WERI-Rb-1 (cell line): ENCODE measurements around the gene CNFN.

Experiments used
- DNase-seq: peaks from one replicate; pipeline ENCODE4 v3.0.0-alpha.2; 2020
- H3K27ac ChIP-seq: fragments of 250-450 bp; sonication (Bioruptor Pico); 2 replicates; pipeline ENCODE4 v1.5.1; 2020; ENCODE audit warnings: mild to moderate bottlenecking, moderate library complexity
- H3K27me3 ChIP-seq: fragments of 250-450 bp; sonication (Bioruptor Pico); 2 replicates; pipeline ENCODE4 v1.5.1; 2021; ENCODE audit warnings: mild to moderate bottlenecking, low read depth, moderate library complexity; ENCODE audit not compliant: insufficient read depth, severe bottlenecking
- H3K36me3 ChIP-seq: fragments of 250-450 bp; sonication (Bioruptor Pico); 2 replicates; pipeline ENCODE4 v1.5.1; 2020; ENCODE audit warnings: mild to moderate bottlenecking, moderate library complexity
- H3K4me3 ChIP-seq: 2 replicates; pipeline ENCODE4 v1.5.1; 2011; ENCODE audit warnings: low read depth, mild to moderate bottlenecking, control low read depth, low read length
- H3K9me3 ChIP-seq: fragments of 250-450 bp; sonication (Bioruptor Pico); 2 replicates; pipeline ENCODE4 v1.5.1; 2021; ENCODE audit warnings: mild to moderate bottlenecking, moderate library complexity; ENCODE audit not compliant: severe bottlenecking
- CTCF ChIP-seq: IDR thresholded peaks from 2 replicates; pipeline ENCODE4 v1.5.1; 2011; ENCODE audit warnings: low read depth, mild to moderate bottlenecking, control low read depth, inconsistent platforms, low read length

The CNFN gene

GRCh38 chr19:42369433-42370067, 20.5 kb downstream of the CNFN start:
- Histone ChIP-seq H3K36me3 (peaks cover 9% of the 10 kb centered on the region; the same call in 1 of the 2 replicates), H3K4me3 (no peak overlapping the region), H3K9me3 (no peaks in the 10 kb centered on the region), H3K27me3 (no peaks in the 10 kb centered on the region), H3K27ac (no peak overlapping the region)
- TF ChIP-seq CTCF = no peak
- no peak for DNase-seq

GRCh38 chr19:42368765-42369164, 21.3 kb downstream of the CNFN start:
- no peak for DNase-seq
- Histone ChIP-seq H3K9me3 (no peaks in the 10 kb centered on the region), H3K36me3 (peaks cover 11% of the 10 kb centered on the region), H3K27ac (no peak overlapping the region), H3K4me3 (no peak overlapping the region), H3K27me3 (no peaks in the 10 kb centered on the region)
- no peak for TF ChIP-seq CTCF

- Histone ChIP-seq H3K4me3 (no peak overlapping the region), H3K36me3 (peaks cover 15% of the 10 kb centered on the region), H3K27ac (no peak overlapping the region), H3K9me3 (no peaks in the 10 kb centered on the region), H3K27me3 (no peaks in the 10 kb centered on the region)
- TF ChIP-seq CTCF = no peak
- DNase-seq = no peak
Measured at GRCh38 chr19:42368360-42368759, 21.7 kb downstream of the CNFN start.

- Histone ChIP-seq H3K9me3 (no peaks in the 10 kb centered on the region), H3K27ac (no peak overlapping the region), H3K36me3 (peaks cover 17% of the 10 kb centered on the region), H3K27me3 (no peaks in the 10 kb centered on the region), H3K4me3 (no peak overlapping the region)
- no peak for TF ChIP-seq CTCF
- no peak for DNase-seq
Measured at GRCh38 chr19:42367929-42368328, 22.2 kb downstream of the CNFN start.

GRCh38 chr19:42366673-42367072, 23.4 kb downstream of the CNFN start:
- Histone ChIP-seq H3K4me3 (no peak overlapping the region), H3K27ac (no peak overlapping the region), H3K27me3 (no peaks in the 10 kb centered on the region), H3K9me3 (no peaks in the 10 kb centered on the region), H3K36me3 (peaks cover 17% of the 10 kb centered on the region)
- no peak for DNase-seq
- TF ChIP-seq CTCF = no peak

- no peaks in the 10 kb centered on the region for H3K9me3 ChIP-seq
- TF ChIP-seq CTCF = no peak
- H3K4me3 ChIP-seq = no peak overlapping the region
- H3K36me3 ChIP-seq = peaks cover 12% of the 10 kb centered on the region
- H3K27ac ChIP-seq = no peak overlapping the region
- H3K27me3 ChIP-seq = no peaks in the 10 kb centered on the region
- no peak for DNase-seq
Measured at GRCh38 chr19:42363614-42364346, 26.3 kb downstream of the CNFN start.
